K562 (cell line): ENCODE data around the gene PCGF6. TPM values are rescaled to one million over a fixed set of nuclear protein-coding genes. Genes with fewer than 3 reads are reported as not detected.

ENCODE experiments used
- E2F8 ChIP-seq: fragments of 450-650 bp; IDR thresholded peaks from 2 replicates; pipeline ENCODE4 v1.7.1; 2018; ENCODE audit warnings: mild to moderate bottlenecking, low read depth; ENCODE audit not compliant: partially characterized antibody
- HNRNPH1 ChIP-seq: fragments of 200-400 bp; formaldehyde crosslinking; optimal IDR thresholded peaks from 2 replicates; pipeline ENCODE3; 2017; ENCODE audit warnings: low read depth, mild to moderate bottlenecking, low read length, moderate library complexity
- MGA ChIP-seq: fragments of 450-650 bp; IDR thresholded peaks from 2 replicates; pipeline ENCODE4 v1.6.1; 2016; ENCODE audit warnings: mild to moderate bottlenecking, moderate library complexity
- PKNOX1 ChIP-seq: fragments of 450-650 bp; IDR thresholded peaks from 2 replicates; pipeline ENCODE4 v1.6.1; 2016
- SIX5 ChIP-seq, 2 experiments: IDR thresholded peaks; 2 replicates each; pipeline ENCODE4 v1.6.1; 2011; ENCODE audit warnings: low read length in 2 of 2, borderline replicate concordance in 1 of 2, low read depth in 1 of 2, mild to moderate bottlenecking in 1 of 2, moderate library complexity in 1 of 2; ENCODE audit not compliant: insufficient read depth in 1 of 2
- TAF15 ChIP-seq: fragments of 200-400 bp; formaldehyde crosslinking; IDR thresholded peaks from 2 replicates; pipeline ENCODE4 v1.6.1; 2017; ENCODE audit warnings: mild to moderate bottlenecking, low read depth, low read length, moderate library complexity
- TFE3 ChIP-seq: fragments of 450-650 bp; formaldehyde crosslinking; IDR thresholded peaks from 2 replicates; pipeline ENCODE4 v1.4.0; 2020; ENCODE audit warnings: mild to moderate bottlenecking, mixed read lengths
- polyA plus RNA-seq, 8 experiments: library from polyadenylated mRNA; depleted of rRNA in 4 of 8; stranded (reverse) in 5 of 8; unstranded in 3 of 8; fragments of >200 nt; fragmentation: Nextera tagmentation in 2 of 8; fragmentation: Illumina TruSeq in 1 of 8; extraction: Ambion mirVana in 2 of 8; extraction: Trizol in 1 of 8; gene quantifications; 2 replicates each; pipeline versions ENCODE4 v1.2.1 to v1.2.3, GENCODE V29; 2011 to 2014; ENCODE audit warnings: inconsistent platforms in 1 of 8, missing spikeins in 1 of 8
- total RNA-seq, 7 experiments: library from RNA; depleted of rRNA in 6 of 7; stranded (reverse); fragments of >200 nt in 6 of 7; fragmentation: Illumina TruSeq in 2 of 7; extraction: Trizol in 2 of 7; gene quantifications; 2 replicates each; pipeline versions ENCODE4 v1.2.1 to v1.2.3, GENCODE V29; 2011 to 2021; ENCODE audit warnings: low replicate concordance in 1 of 7

PCGF6 gene
- total and polyA plus RNA-seq, 9 of the 15 experiments (the other 6 are each of a cell fraction or from before 2014, with no cell fraction given): 8.4 to 24.6 (median 20.6) TPM

- peak; percentile 68 for TF ChIP-seq MGA
- peak; percentile 85 for TF ChIP-seq E2F8
- no peak for TF ChIP-seq TFE3 (CRISPR knock-in tag)
- no peak for TF ChIP-seq TAF15
- no peak for TF ChIP-seq HNRNPH1
- TF ChIP-seq SIX5 (IDR thresholded peaks at IDR 0.05; ENCODE audit: borderline replicate concordance in 1 of 2, insufficient read depth in 1 of 2, low read depth in 1 of 2, low read length in 2 of 2): no peak
- peak; percentile 75 for TF ChIP-seq PKNOX1
Measured at GRCh38 chr10:103396067-103396788, 45.3 kb upstream of the PCGF6 start, which contains the start of the genes ATP5MK and PDCD11 (continued).
